ENCODE data around the gene AFAP1L1.

DNA sequence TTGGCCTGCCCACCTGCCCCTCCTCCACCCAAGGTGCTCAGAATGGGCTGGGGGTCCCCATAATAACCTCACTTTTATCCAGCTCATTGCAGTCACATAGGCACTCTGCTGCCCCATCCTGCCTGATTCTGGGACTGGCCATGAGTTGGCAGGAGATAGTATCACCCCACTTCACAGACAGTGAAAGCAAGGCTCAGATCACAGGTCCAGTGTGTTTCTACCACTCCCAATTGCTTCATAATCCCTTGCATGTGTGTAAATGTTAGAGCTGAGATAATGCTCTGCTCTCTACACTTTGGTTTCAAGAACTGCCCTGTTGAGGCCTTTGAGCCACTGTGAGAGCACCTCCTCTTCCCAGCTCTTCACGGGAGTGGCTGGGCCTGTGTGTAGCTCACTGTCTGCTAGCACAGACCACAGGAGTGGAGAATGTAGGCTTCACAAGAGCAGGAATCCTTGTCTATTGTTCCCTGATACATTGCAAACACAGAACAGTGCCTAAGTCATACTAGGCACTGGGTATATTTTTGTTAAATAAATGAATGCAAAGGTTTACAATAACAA is 94.6 kb downstream of the AFAP1L1 start:
- TF ChIP-seq EZH2phosphoT487 (IDR thresholded peaks at IDR 0.05; ENCODE audit: borderline replicate concordance, low read length), result no peak
- TF ChIP-seq, protein P1, sequence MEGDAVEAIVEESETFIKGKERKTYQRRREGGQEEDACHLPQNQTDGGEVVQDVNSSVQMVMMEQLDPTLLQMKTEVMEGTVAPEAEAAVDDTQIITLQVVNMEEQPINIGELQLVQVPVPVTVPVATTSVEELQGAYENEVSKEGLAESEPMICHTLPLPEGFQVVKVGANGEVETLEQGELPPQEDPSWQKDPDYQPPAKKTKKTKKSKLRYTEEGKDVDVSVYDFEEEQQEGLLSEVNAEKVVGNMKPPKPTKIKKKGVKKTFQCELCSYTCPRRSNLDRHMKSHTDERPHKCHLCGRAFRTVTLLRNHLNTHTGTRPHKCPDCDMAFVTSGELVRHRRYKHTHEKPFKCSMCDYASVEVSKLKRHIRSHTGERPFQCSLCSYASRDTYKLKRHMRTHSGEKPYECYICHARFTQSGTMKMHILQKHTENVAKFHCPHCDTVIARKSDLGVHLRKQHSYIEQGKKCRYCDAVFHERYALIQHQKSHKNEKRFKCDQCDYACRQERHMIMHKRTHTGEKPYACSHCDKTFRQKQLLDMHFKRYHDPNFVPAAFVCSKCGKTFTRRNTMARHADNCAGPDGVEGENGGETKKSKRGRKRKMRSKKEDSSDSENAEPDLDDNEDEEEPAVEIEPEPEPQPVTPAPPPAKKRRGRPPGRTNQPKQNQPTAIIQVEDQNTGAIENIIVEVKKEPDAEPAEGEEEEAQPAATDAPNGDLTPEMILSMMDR (conservative IDR thresholded peaks at IDR 0.05; ENCODE audit: low read depth, low read length), result no peak
